ENCODE data around the gene CCDC194. TPM values are rescaled to one million over a fixed set of nuclear protein-coding genes. Genes with fewer than 3 reads are reported as not detected.

Gene CCDC194
- total and polyA plus RNA-seq, 4 donors, result 0.12 to 0.50 TPM; not detected in 2

- Histone ChIP-seq H3K9ac (ENCODE audit: low read depth in 1 of 2, low read length in 2 of 2) (no peak overlapping the region), H3K4me3 (ENCODE audit: low read depth in 1 of 3, low read length in 3 of 3) (peak overlapping the region in 2 of 3 donors; percentile 30 to 49), H3K36me3 (ENCODE audit: control insufficient read depth in 4 of 4, insufficient read depth in 3 of 4, low read depth in 1 of 4, low read length in 3 of 4) (no peaks in the 10 kb centered on the region), H3K9me3 (ENCODE audit: control insufficient read depth in 4 of 4, low read length in 3 of 4) (no peaks in the 10 kb centered on the region), H3K27ac (ENCODE audit: low read depth in 1 of 2, low read length in 2 of 2) (no peak overlapping the region), H3K27me3 (ENCODE audit: control insufficient read depth in 4 of 4, insufficient read depth in 4 of 4, low read length in 3 of 4) (peaks cover 0 to 4% (median 0%) of the 10 kb centered on the region in 4 donors), H3K4me1 (ENCODE audit: control insufficient read depth in 4 of 4, insufficient read depth in 4 of 4, low read length in 3 of 4) (peaks cover 1 to 19% (median 9%) of the 10 kb centered on the region in 4 donors)
- WGBS, result 3% methylated on average over 50 of the region's 50 CpGs
- DNase-seq (ENCODE audit: low spot score), result peak; percentile 84
- TF ChIP-seq TAF1 (conservative IDR thresholded peaks at IDR 0.05) (no peak), RAD21 (IDR thresholded peaks at IDR 0.05) (peak; percentile 37 to 59), SP1 (IDR thresholded peaks at IDR 0.05) (peak; percentile 41), MAX (IDR thresholded peaks at IDR 0.05) (no peak), CTCF (IDR thresholded peaks at IDR 0.05; ENCODE audit: low read depth, low read length, missing input control) (peak; percentile 48), GABPA (IDR thresholded peaks at IDR 0.05 in 1 of 2, conservative IDR thresholded peaks at IDR 0.05 in 1 of 2) (no peak)
Observed at GRCh38 chr19:17390665-17391370, 3.2 kb downstream of the CCDC194 start.

GRCh38 chr19:17389957-17390664 is 3.9 kb downstream of the CCDC194 start:
- H3K9ac ChIP-seq (ENCODE audit: low read depth in 1 of 2, low read length in 2 of 2), result no peak overlapping the region
- H3K4me1 ChIP-seq (ENCODE audit: control insufficient read depth in 4 of 4, insufficient read depth in 4 of 4, low read length in 3 of 4), result peaks cover 1 to 19% (median 9%) of the 10 kb centered on the region in 4 donors
- no peak overlapping the region for H3K27ac ChIP-seq (ENCODE audit: low read depth in 1 of 2, low read length in 2 of 2)
- no peaks in the 10 kb centered on the region for H3K9me3 ChIP-seq (ENCODE audit: control insufficient read depth in 4 of 4, low read length in 3 of 4)
- no peaks in the 10 kb centered on the region for H3K36me3 ChIP-seq (ENCODE audit: control insufficient read depth in 4 of 4, insufficient read depth in 3 of 4, low read depth in 1 of 4, low read length in 3 of 4)
- no peak for TF ChIP-seq HNF4A (conservative IDR thresholded peaks at IDR 0.05)
- no peak for TF ChIP-seq SP1 (IDR thresholded peaks at IDR 0.05)
- no peak for TF ChIP-seq CTCF (IDR thresholded peaks at IDR 0.05; ENCODE audit: low read depth, low read length, missing input control)
- TF ChIP-seq YY1 (IDR thresholded peaks at IDR 0.05), result no peak
- no peak for TF ChIP-seq EGR1 (IDR thresholded peaks at IDR 0.05; ENCODE audit: low read depth in 2 of 2)
- no peak for TF ChIP-seq RAD21 (IDR thresholded peaks at IDR 0.05)
- no peak for TF ChIP-seq FOXA2 (IDR thresholded peaks at IDR 0.05)
- no peak for TF ChIP-seq NR2F2 (IDR thresholded peaks at IDR 0.05)
- TF ChIP-seq TAF1 (conservative IDR thresholded peaks at IDR 0.05), result no peak
- no peak for TF ChIP-seq JUND (IDR thresholded peaks at IDR 0.05)
- TF ChIP-seq GABPA (IDR thresholded peaks at IDR 0.05 in 1 of 2, conservative IDR thresholded peaks at IDR 0.05 in 1 of 2), result no peak
- no peak for TF ChIP-seq FOXA1 (IDR thresholded peaks at IDR 0.05)
- TF ChIP-seq ZBTB33 (IDR thresholded peaks at IDR 0.05), result no peak
- no peak for TF ChIP-seq REST (IDR thresholded peaks at IDR 0.05)
- TF ChIP-seq ATF3 (IDR thresholded peaks at IDR 0.05), result no peak
- TF ChIP-seq HNF4G (IDR thresholded peaks at IDR 0.05), result no peak
- TF ChIP-seq RXRA (IDR thresholded peaks at IDR 0.05), result no peak
- TF ChIP-seq MAX (IDR thresholded peaks at IDR 0.05), result no peak
- peaks cover 0 to 4% (median 0%) of the 10 kb centered on the region in 4 donors for H3K27me3 ChIP-seq (ENCODE audit: control insufficient read depth in 4 of 4, insufficient read depth in 4 of 4, low read length in 3 of 4)
- no peak for DNase-seq (ENCODE audit: low spot score)
- peak overlapping the region in 1 of 3 donors; percentile 26 for H3K4me3 ChIP-seq (ENCODE audit: low read depth in 1 of 3, low read length in 3 of 3)
- WGBS, result 16% methylated on average over 37 of the region's 37 CpGs
